ENCODE results near the gene TMEM38B. TPM values are rescaled to one million over a fixed set of nuclear protein-coding genes. Genes with fewer than 3 reads are reported as not detected.
A peak's percentile ranks its signal among the peaks of the same experiment; 100 is the strongest.

Gene TMEM38B
- total and polyA plus RNA-seq, 2 experiments from 2014 or later = 9.4 to 14.7 TPM

DNA sequence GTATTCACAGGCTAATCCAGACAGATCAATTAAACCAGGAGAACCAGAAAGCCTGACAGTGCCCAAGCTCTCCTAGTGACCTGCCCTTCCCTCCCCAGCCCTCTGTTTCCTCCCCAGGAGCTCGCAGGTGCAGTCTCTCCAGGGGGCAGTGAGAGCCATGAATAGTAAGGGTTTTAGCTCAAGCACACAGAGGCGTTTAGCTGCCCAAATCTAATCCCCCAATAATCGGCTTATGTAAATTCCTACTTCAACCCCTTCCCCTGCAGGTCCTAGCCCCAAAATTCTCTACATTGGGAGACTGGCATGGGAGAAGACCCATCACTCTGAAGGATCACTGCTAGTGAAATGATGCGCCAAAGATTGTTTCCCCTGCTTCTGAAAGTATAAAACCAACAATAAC is 42.5 kb upstream of the TMEM38B start (continued):
- TF ChIP-seq, protein P1, sequence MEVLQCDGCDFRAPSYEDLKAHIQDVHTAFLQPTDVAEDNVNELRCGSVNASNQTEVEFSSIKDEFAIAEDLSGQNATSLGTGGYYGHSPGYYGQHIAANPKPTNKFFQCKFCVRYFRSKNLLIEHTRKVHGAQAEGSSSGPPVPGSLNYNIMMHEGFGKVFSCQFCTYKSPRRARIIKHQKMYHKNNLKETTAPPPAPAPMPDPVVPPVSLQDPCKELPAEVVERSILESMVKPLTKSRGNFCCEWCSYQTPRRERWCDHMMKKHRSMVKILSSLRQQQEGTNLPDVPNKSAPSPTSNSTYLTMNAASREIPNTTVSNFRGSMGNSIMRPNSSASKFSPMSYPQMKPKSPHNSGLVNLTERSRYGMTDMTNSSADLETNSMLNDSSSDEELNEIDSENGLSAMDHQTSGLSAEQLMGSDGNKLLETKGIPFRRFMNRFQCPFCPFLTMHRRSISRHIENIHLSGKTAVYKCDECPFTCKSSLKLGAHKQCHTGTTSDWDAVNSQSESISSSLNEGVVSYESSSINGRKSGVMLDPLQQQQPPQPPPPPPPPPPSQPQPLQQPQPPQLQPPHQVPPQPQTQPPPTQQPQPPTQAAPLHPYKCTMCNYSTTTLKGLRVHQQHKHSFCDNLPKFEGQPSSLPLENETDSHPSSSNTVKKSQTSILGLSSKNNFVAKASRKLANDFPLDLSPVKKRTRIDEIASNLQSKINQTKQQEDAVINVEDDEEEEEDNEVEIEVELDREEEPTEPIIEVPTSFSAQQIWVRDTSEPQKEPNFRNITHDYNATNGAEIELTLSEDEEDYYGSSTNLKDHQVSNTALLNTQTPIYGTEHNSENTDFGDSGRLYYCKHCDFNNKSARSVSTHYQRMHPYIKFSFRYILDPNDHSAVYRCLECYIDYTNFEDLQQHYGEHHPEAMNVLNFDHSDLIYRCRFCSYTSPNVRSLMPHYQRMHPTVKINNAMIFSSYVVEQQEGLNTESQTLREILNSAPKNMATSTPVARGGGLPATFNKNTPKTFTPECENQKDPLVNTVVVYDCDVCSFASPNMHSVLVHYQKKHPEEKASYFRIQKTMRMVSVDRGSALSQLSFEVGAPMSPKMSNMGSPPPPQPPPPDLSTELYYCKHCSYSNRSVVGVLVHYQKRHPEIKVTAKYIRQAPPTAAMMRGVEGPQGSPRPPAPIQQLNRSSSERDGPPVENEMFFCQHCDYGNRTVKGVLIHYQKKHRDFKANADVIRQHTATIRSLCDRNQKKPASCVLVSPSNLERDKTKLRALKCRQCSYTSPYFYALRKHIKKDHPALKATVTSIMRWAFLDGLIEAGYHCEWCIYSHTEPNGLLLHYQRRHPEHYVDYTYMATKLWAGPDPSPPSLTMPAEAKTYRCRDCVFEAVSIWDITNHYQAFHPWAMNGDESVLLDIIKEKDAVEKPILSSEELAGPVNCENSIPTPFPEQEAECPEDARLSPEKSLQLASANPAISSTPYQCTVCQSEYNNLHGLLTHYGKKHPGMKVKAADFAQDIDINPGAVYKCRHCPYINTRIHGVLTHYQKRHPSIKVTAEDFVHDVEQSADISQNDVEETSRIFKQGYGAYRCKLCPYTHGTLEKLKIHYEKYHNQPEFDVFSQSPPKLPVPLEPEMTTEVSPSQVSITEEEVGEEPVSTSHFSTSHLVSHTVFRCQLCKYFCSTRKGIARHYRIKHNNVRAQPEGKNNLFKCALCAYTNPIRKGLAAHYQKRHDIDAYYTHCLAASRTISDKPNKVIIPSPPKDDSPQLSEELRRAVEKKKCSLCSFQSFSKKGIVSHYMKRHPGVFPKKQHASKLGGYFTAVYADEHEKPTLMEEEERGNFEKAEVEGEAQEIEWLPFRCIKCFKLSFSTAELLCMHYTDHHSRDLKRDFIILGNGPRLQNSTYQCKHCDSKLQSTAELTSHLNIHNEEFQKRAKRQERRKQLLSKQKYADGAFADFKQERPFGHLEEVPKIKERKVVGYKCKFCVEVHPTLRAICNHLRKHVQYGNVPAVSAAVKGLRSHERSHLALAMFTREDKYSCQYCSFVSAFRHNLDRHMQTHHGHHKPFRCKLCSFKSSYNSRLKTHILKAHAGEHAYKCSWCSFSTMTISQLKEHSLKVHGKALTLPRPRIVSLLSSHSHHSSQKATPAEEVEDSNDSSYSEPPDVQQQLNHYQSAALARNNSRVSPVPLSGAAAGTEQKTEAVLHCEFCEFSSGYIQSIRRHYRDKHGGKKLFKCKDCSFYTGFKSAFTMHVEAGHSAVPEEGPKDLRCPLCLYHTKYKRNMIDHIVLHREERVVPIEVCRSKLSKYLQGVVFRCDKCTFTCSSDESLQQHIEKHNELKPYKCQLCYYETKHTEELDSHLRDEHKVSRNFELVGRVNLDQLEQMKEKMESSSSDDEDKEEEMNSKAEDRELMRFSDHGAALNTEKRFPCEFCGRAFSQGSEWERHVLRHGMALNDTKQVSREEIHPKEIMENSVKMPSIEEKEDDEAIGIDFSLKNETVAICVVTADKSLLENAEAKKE (CRISPR knock-in tag; IDR thresholded peaks at IDR 0.05) = no peak
- TF ChIP-seq CREB1 (CRISPR knock-in tag; IDR thresholded peaks at IDR 0.05; ENCODE audit: low read depth) (no peak), EZH2 (IDR thresholded peaks at IDR 0.05; ENCODE audit: low read depth, unreplicated experiment) (no peak), EZH2phosphoT487 (IDR thresholded peaks at IDR 0.05; ENCODE audit: unreplicated experiment) (no peak), JUNB (IDR thresholded peaks at IDR 0.05; ENCODE audit: unreplicated experiment) (no peak)

DNA sequence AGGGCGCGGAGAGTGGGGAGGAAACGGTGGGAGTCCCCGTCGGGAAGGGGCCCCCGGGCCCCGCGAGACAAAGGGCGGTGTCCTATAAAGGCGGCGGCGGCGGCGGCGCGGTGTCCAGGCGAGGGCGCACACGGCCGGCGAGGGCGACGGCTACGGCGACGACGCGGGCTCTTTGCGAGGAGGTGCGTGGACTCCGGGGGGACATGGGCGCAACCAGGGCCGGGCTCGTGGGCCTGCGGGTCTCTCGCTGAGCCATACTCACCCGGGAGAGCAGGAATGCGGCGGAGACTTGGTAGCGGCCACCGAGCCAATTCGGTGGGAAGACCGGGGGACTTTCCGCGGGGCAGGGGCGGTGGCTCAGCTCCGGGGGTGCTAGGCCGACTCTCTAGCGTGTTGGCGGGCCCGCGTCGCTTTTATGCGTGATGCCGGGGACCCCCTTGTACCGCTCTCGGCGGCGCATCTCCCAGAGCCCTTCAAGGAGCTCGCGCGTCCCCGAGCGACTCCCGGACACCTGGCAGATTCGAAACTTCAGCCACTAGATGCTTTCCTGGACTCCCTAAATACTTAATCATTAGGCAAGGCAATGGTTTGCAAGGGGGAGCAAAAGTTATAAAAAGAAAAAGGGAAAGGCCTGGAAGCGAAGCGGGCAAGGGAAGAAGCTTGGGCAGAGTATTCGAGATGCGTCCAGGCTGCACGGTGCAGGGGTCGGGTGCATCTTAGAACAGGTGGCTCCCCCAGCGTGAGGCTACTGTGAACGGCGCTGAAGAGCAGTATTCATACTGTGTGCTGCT is 38.0 kb upstream of the TMEM38B start:
- peak overlapping the region; percentile 70 for H3K4me3 ChIP-seq
- H3K27ac ChIP-seq (ENCODE audit: low read depth) = no peak overlapping the region
- peak; percentile 75 for DNase-seq (ENCODE audit: low spot score)
- Mint-ChIP-seq H3K9me3 (no peaks in the 10 kb centered on the region), H3K4me3 (peak overlapping the region; percentile 79), H3K27me3 (ENCODE audit: insufficient read depth, low read depth, poor library complexity) (peaks cover 25% of the 10 kb centered on the region), H3K4me1 (peaks cover 20% of the 10 kb centered on the region), H3K36me3 (ENCODE audit: low read depth) (no peaks in the 10 kb centered on the region), H3K27ac (no peak overlapping the region)
- peak; percentile 80 for ATAC-seq
- H3K4me2 ChIP-seq = peak overlapping the region; percentile 96
- peaks cover 11% of the 10 kb centered on the region for H3K4me1 ChIP-seq (ENCODE audit: insufficient read depth)
- H3K36me3 ChIP-seq (ENCODE audit: insufficient read depth) = no peaks in the 10 kb centered on the region
- no peaks in the 10 kb centered on the region for H4K20me1 ChIP-seq (replicated peaks; ENCODE audit: insufficient read depth)
- no peaks in the 10 kb centered on the region for H3K9me2 ChIP-seq (ENCODE audit: insufficient read depth)
- H3K27me3 ChIP-seq (ENCODE audit: insufficient read depth) = peaks cover 33% of the 10 kb centered on the region
- TF ChIP-seq, protein P2, sequence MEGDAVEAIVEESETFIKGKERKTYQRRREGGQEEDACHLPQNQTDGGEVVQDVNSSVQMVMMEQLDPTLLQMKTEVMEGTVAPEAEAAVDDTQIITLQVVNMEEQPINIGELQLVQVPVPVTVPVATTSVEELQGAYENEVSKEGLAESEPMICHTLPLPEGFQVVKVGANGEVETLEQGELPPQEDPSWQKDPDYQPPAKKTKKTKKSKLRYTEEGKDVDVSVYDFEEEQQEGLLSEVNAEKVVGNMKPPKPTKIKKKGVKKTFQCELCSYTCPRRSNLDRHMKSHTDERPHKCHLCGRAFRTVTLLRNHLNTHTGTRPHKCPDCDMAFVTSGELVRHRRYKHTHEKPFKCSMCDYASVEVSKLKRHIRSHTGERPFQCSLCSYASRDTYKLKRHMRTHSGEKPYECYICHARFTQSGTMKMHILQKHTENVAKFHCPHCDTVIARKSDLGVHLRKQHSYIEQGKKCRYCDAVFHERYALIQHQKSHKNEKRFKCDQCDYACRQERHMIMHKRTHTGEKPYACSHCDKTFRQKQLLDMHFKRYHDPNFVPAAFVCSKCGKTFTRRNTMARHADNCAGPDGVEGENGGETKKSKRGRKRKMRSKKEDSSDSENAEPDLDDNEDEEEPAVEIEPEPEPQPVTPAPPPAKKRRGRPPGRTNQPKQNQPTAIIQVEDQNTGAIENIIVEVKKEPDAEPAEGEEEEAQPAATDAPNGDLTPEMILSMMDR (conservative IDR thresholded peaks at IDR 0.05; ENCODE audit: low read depth in 2 of 2) = peak; percentile 19 to 55; a peak in 3 of 4 replicates
- TF ChIP-seq CREB1 (CRISPR knock-in tag; IDR thresholded peaks at IDR 0.05; ENCODE audit: low read depth) (no peak), EZH2 (IDR thresholded peaks at IDR 0.05; ENCODE audit: low read depth, unreplicated experiment) (peak; percentile 29)
- H2AFZ ChIP-seq = peak overlapping the region; percentile 99
- H3K79me2 ChIP-seq (replicated peaks; ENCODE audit: insufficient read depth) = no peaks in the 10 kb centered on the region
- 0 out of 2 replicates have a peak, but pooled peaks cover 3% of the 10 kb centered on the region for H3F3A ChIP-seq (replicated peaks; ENCODE audit: low read depth)

Measured in GM23338 (cell line).